Activated B cell treated with CpG ODN at 0.5 μM for 24 hours (primary cell): ENCODE results near the gene IL34. TPM values are rescaled to one million over a fixed set of nuclear protein-coding genes. Genes with fewer than 3 reads are reported as not detected.

Experiments used
- ATAC-seq: fragments of 200-7000 bp; cut with Tn5 transposase; one replicate; pipeline ENCODE4 v1.10.0; 2021; ENCODE audit warnings: low read depth, mild to moderate bottlenecking, moderate library complexity
- CTCF ChIA-PET: fragments of 350-600 bp; sonication (Branson Sonifier 250); formaldehyde crosslinking; loops from one replicate; lab custom pipeline; 2021; ENCODE audit warnings: antibody characterized with exemption; lab: Charles Lee
- POLR2A ChIA-PET: fragments of 350-600 bp; sonication (Branson Sonifier 250); formaldehyde crosslinking; loops from one replicate; lab custom pipeline; 2021; ENCODE audit warnings: antibody characterized with exemption; lab: Charles Lee
- DNase-seq: peaks from one replicate; pipeline ENCODE4 v3.0.0; 2022
- H3K27ac Mint-ChIP-seq: one replicate; pipeline ENCODE4 v1.8.0; 2020; ENCODE audit warnings: mixed read lengths
- H3K27me3 Mint-ChIP-seq: one replicate; pipeline ENCODE4 v1.8.0; 2021; ENCODE audit warnings: mixed read lengths
- H3K36me3 Mint-ChIP-seq: one replicate; pipeline ENCODE4 v1.8.0; 2021; ENCODE audit warnings: low read depth, mixed read lengths
- H3K4me1 Mint-ChIP-seq: one replicate; pipeline ENCODE4 v1.8.0; 2021; ENCODE audit warnings: mixed read lengths
- H3K4me3 Mint-ChIP-seq: one replicate; pipeline ENCODE4 v1.8.0; 2020; ENCODE audit warnings: mild to moderate bottlenecking, mixed read lengths
- H3K9me3 Mint-ChIP-seq: one replicate; pipeline ENCODE4 v1.8.0; 2020; ENCODE audit warnings: mixed read lengths
- CTCF ChIP-seq: fragments of 200-600 bp; IDR thresholded peaks from one replicate; pipeline ENCODE4 v1.8.0; 2022; ENCODE audit warnings: antibody characterized with exemption, mild to moderate bottlenecking
- intact Hi-C: fragments of 100-400 bp; cut with micrococcal nuclease; formaldehyde crosslinking; loops from one replicate; pipeline ENCODE4 v1.15.1; 2024
- total RNA-seq: library from RNA; stranded (reverse); gene quantifications from 2 replicates; pipeline ENCODE4 v1.2.3, GENCODE V29; 2022

Gene IL34
- total RNA-seq, 1 donor from 2014 or later, result 0.71 TPM

DNA sequence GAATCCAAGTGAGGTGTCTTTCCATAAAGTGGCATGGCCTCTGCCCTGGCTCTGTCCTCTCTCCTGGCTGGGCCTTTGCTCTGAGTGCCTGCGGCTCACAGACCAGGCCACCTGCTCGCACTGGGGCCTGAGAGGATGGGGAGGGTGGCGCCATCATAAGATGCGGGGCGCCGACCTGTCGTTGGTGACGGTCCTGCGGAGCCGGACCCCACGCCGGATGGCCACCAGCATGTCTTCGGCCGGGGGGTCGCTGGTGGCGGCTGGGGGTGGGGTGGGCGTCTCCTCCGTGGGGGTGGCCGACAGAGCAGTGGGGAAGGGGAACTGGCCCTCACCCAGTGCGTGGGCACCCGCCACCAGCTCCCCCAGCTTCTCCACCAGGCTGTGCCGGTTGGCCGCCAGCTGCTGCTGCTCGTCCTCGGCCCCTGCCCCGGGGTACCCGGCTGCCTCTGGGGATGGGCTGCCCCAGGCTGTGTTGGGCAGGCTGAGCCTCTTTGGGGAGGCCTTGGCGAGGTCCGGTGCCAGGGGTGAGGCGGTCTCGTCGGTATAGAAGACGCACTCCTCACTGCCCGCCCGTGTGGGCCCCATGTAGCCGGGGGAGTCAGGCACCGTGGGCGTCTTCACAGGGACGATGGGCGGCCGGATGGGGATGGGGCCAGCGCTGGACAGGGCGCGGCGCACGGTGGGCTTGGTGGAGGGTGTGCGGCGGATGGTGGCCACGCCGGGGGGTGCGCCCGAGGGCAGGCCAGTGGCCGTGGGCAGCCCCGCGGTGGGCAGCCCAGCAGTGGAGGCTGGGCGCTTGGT is 17.4 kb downstream of the IL34 start:
- Mint-ChIP-seq H3K4me1 (no peaks in the 10 kb centered on the region), H3K27me3 (no peaks in the 10 kb centered on the region), H3K27ac (no peak overlapping the region), H3K36me3 (peaks cover 8% of the 10 kb centered on the region), H3K4me3 (no peak overlapping the region), H3K9me3 (no peaks in the 10 kb centered on the region)
- intact Hi-C loops, result no loop called here
- CTCF ChIA-PET, result no interaction called here
- TF ChIP-seq CTCF, result no peak
- DNase-seq (no peak), ATAC-seq (no peak)
- POLR2A ChIA-PET, result no interaction called here

DNA sequence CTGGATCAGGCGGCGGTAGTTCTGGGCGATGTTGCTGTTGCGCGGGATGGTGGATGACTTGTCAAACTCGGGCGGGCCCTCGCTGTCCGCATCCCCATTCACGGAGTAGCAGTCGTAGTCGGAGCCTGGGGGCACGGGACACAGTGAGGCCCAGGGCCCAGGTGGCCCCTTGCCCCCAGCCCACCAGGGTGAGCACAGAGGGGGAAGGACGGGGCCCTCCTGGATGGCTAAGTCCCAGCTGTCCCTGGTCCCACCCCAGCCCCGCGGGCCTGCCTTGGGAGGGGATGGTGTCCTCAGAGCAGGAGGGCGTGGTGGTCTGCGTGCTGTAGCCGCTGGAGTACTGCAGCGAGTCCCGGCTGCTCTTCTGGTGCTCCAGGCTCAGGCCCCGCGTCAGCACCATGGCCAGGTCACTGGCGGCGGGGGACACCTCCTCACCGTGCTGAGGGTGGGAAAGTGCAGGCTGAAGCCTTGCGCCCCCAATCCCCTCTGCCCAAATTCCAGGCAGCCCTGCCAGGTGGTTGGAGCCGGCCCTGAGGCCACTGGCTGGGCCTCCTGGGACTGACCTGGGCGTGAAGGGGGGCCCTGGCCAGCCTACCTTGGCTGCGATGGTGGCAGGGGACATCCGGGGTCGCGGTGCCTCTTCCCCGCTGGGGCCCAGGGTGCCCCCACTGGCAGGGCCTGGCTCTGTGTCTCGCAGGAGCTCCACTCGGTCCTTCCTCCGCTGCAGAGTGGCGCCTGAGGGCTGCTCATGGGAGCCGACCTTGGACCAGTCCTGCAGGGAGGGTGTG is 18.2 kb downstream of the IL34 start:
- no peak for TF ChIP-seq CTCF
- Mint-ChIP-seq H3K27ac (no peak overlapping the region), H3K4me3 (no peak overlapping the region), H3K36me3 (peaks cover 11% of the 10 kb centered on the region), H3K27me3 (no peaks in the 10 kb centered on the region), H3K4me1 (no peaks in the 10 kb centered on the region), H3K9me3 (no peaks in the 10 kb centered on the region)
- POLR2A ChIA-PET, result no interaction called here
- ATAC-seq, result no peak
- intact Hi-C loops, result no loop called here
- DNase-seq, result no peak
- CTCF ChIA-PET, result no interaction called here

DNA sequence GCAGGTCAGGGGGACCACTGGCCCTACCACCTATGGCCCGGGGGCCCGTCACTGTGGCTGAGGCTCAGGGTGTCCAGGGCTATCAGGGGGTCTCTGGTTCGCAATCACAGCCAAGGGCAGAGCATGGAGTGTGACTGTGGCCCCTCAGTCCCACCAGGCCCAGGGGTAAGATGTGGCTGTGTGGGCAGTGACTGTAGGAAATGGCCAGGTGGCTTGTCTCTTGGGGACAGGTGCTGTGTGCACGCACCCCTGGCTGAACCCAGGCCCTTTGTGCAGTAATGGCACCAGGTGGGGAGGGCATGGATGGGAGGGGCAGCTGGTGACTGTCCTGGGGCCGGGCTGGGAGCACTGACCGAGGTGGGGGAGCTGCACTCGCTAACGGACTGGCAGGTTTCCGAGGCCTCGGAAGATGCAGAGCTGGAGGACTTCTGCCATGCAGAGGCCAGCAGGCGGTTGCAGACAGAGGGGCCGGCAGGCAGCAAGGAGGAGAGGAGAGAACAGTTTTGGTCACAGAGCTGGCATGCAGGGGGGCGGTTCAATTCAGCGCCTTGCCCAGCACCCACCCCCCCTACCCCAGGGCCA is 18.8 kb downstream of the IL34 start:
- no peak for TF ChIP-seq CTCF
- Mint-ChIP-seq H3K36me3 (peaks cover 11% of the 10 kb centered on the region), H3K27me3 (no peaks in the 10 kb centered on the region), H3K4me3 (no peak overlapping the region), H3K9me3 (no peaks in the 10 kb centered on the region), H3K27ac (no peak overlapping the region), H3K4me1 (no peaks in the 10 kb centered on the region)
- intact Hi-C loops, result no loop called here
- ChIA-PET POLR2A (no interaction called here), CTCF (interaction anchor here (0.6 kb wide), 1 partner anchor 12 kb away, joined by 3 read pairs; no protein-coding TSS in a partner anchor)
- ATAC-seq (no peak), DNase-seq (no peak)

DNA sequence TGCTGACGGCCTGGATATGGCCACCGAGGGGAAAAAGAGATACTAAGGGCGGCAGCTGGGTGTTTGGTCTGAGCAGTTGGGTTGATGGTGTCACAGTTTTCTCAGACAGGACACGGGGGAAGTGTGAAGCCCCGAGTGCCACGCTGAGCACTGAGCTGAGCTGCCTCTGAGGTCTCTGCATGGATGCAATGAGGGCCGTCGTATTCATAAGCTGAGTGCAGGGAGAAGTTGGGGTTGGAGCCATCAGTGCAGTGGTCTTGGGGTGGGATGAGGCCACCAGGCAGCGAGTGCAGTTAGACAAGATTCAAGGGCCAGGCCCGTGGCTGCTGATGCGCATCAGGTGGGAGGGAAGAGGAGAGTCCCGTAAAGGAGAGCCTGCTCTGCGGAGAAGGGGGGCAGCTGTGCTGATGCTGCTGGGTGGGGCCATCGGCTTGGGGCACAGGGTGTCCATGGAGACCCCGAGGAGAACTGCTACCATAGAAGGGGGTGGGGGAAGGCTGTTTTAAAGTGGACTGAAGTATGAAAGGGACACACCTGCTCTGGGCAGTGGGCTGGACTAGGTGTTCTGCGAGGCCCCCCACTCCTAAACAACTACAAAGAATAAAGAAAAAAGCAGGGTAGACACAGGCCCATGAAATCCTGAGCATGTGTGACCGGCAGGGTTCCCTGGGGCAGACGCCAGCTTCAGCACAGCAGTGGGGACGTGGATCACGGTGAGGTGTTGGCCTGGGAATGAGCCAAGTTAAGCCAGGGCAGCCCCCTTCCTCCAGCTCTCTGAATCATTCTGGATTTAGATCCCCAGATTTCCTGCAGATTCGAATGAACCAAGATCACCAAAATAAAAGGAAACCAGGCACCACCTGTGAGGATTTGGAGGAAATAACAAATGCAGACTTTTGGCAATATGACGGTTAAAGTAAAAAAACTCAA is 19.7 kb downstream of the IL34 start:
- ATAC-seq (no peak), DNase-seq (no peak)
- POLR2A ChIA-PET, result no interaction called here
- Mint-ChIP-seq H3K27ac (no peak overlapping the region), H3K9me3 (no peaks in the 10 kb centered on the region), H3K4me1 (no peaks in the 10 kb centered on the region), H3K4me3 (no peak overlapping the region), H3K36me3 (peaks cover 11% of the 10 kb centered on the region), H3K27me3 (no peaks in the 10 kb centered on the region)
- intact Hi-C loops, result no loop called here
- CTCF ChIA-PET, result interaction anchor here (0.6 kb wide), 1 partner anchor 13 kb away, joined by 3 read pairs; no protein-coding TSS in a partner anchor
- TF ChIP-seq CTCF, result no peak
